IMR-90 (cell line): ENCODE data around the gene OST4. TPM values are rescaled to one million over a fixed set of nuclear protein-coding genes. Genes with fewer than 3 reads are reported as not detected.
A peak's percentile ranks its signal among the peaks of the same experiment; 100 is the strongest.

Experiments
- ATAC-seq: fragments of 200-7000 bp; cut with Tn5 transposase; 2 replicates; pipeline ENCODE4 v1.9.1; 2020; ENCODE audit warnings: low read depth, mild to moderate bottlenecking, moderate library complexity
- BruUV-seq: library from RNA; stranded (reverse); fragments of 400-500 nt; replicated peaks from 2 replicates; lab custom pipeline; 2021; lab: Mats Ljungman, UMichigan
- CTCF ChIA-PET: fragments of 300-600 bp; formaldehyde crosslinking; extraction: SDS; loops from one replicate; lab custom pipeline; 2021; ENCODE audit warnings: antibody characterized with exemption; lab: Yijun Ruan, JAX
- POLR2A ChIA-PET: fragments of 300-600 bp; sonication (Branson Sonifier 250); formaldehyde crosslinking; loops from one replicate; lab custom pipeline; 2022; ENCODE audit warnings: antibody characterized with exemption; ENCODE audit not compliant: unreplicated experiment; lab: Charles Lee
- DNase-seq: peaks from one replicate; pipeline ENCODE4 v3.0.0; 2013
- H2AFZ ChIP-seq: replicated peaks from 2 replicates; pipeline ENCODE3; 2013; ENCODE audit warnings: low read length, mild to moderate bottlenecking; ENCODE audit not compliant: poor library complexity
- H2AK5ac ChIP-seq: 2 replicates; pipeline ENCODE4 v1.6.1; 2013; ENCODE audit warnings: low read depth, low read length, inconsistent platforms
- H2AK9ac ChIP-seq: replicated peaks from 2 replicates; pipeline ENCODE3; 2013; ENCODE audit warnings: mild to moderate bottlenecking, low read depth, low read length, moderate library complexity; ENCODE audit not compliant: poor library complexity
- H2BK120ac ChIP-seq: 2 replicates; pipeline ENCODE4 v1.6.1; 2013; ENCODE audit warnings: low read depth, low read length, inconsistent platforms
- H2BK15ac ChIP-seq: 3 replicates; pipeline ENCODE4 v1.6.1; 2013; ENCODE audit warnings: low read depth, low read length, inconsistent platforms
- H2BK20ac ChIP-seq: 2 replicates; pipeline ENCODE4 v1.6.1; 2013; ENCODE audit warnings: low read depth, mild to moderate bottlenecking, inconsistent platforms, low read length, moderate library complexity
- H2BK5ac ChIP-seq: 2 replicates; pipeline ENCODE4 v1.6.1; 2013; ENCODE audit warnings: mild to moderate bottlenecking, low read depth, low read length, inconsistent platforms; ENCODE audit not compliant: poor library complexity, severe bottlenecking
- H3K14ac ChIP-seq: replicated peaks from 2 replicates; pipeline ENCODE4 v1.6.1; 2013; ENCODE audit warnings: low read depth, low read length, inconsistent platforms
- H3K18ac ChIP-seq: 2 replicates; pipeline ENCODE4 v1.6.1; 2013; ENCODE audit warnings: low read depth, low read length, control low read depth
- H3K23ac ChIP-seq: 2 replicates; pipeline ENCODE4 v1.6.1; 2013; ENCODE audit warnings: low read depth, low read length, inconsistent platforms
- H3K27ac ChIP-seq: 2 replicates; pipeline ENCODE4 v1.5.1; 2013; ENCODE audit warnings: mild to moderate bottlenecking, control low read depth, low read length; ENCODE audit not compliant: insufficient read depth
- H3K27me3 ChIP-seq: 2 replicates; pipeline ENCODE4 v1.6.1; 2013; ENCODE audit warnings: low read length; ENCODE audit not compliant: control insufficient read depth, insufficient read depth
- H3K36me3 ChIP-seq: 2 replicates; pipeline ENCODE4 v1.6.1; 2013; ENCODE audit warnings: low read length, mixed read lengths; ENCODE audit not compliant: control insufficient read depth, insufficient read depth
- H3K4ac ChIP-seq: 2 replicates; pipeline ENCODE4 v1.6.1; 2013; ENCODE audit warnings: low read depth, low read length, inconsistent platforms
- H3K4me1 ChIP-seq: 2 replicates; pipeline ENCODE4 v1.6.1; 2013; ENCODE audit warnings: low read length, mixed read lengths; ENCODE audit not compliant: control insufficient read depth, insufficient read depth
- H3K4me2 ChIP-seq: 2 replicates; pipeline ENCODE4 v1.6.1; 2013; ENCODE audit warnings: low read depth, mild to moderate bottlenecking, control low read depth, low read length, moderate library complexity
- H3K4me3 ChIP-seq: 2 replicates; pipeline ENCODE4 v1.5.1; 2013; ENCODE audit warnings: low read depth, mild to moderate bottlenecking, control low read depth, low read length, moderate library complexity; ENCODE audit not compliant: insufficient read depth
- H3K56ac ChIP-seq: 2 replicates; pipeline ENCODE4 v1.6.1; 2013; ENCODE audit warnings: low read length, inconsistent platforms; ENCODE audit not compliant: insufficient read depth; ENCODE audit errors: extremely low read depth
- H3K79me1 ChIP-seq, 2 experiments: 2 replicates each; pipeline ENCODE4 v1.6.1; 2013; ENCODE audit warnings: low read length in 2 of 2, inconsistent platforms in 1 of 2, low read depth in 1 of 2
- H3K9ac ChIP-seq: 2 replicates; pipeline ENCODE4 v1.6.1; 2013; ENCODE audit warnings: low read depth, low read length, control low read depth
- H3K9me1 ChIP-seq: 2 replicates; pipeline ENCODE4 v1.6.1; 2013; ENCODE audit warnings: low read length, inconsistent platforms; ENCODE audit not compliant: insufficient read depth
- H3K9me3 ChIP-seq: 2 replicates; pipeline ENCODE4 v1.6.1; 2013; ENCODE audit warnings: low read length; ENCODE audit not compliant: control insufficient read depth, insufficient read depth
- H4K20me1 ChIP-seq: 2 replicates; pipeline ENCODE4 v1.6.1; 2013; ENCODE audit warnings: low read length, inconsistent platforms; ENCODE audit not compliant: insufficient read depth
- H4K5ac ChIP-seq: 2 replicates; pipeline ENCODE4 v1.6.1; 2013; ENCODE audit warnings: mild to moderate bottlenecking, low read depth, low read length, control low read depth
- H4K8ac ChIP-seq, 2 experiments: 2 replicates each; pipeline ENCODE4 v1.6.1; 2013; ENCODE audit warnings: low read depth in 2 of 2, low read length in 2 of 2, control low read depth in 1 of 2, inconsistent platforms in 1 of 2
- H4K91ac ChIP-seq: 2 replicates; pipeline ENCODE4 v1.6.1; 2013; ENCODE audit warnings: low read depth, low read length, inconsistent platforms; ENCODE audit not compliant: insufficient read depth
- BHLHE40 ChIP-seq: fragments of 150-350 bp; IDR thresholded peaks from 2 replicates; pipeline ENCODE4 v1.6.1; 2016; ENCODE audit warnings: mild to moderate bottlenecking, low read depth, low read length
- CEBPB ChIP-seq: IDR thresholded peaks from 2 replicates; pipeline ENCODE4 v1.6.1; 2012; ENCODE audit warnings: low read depth, low read length, improper control_type of control experiment
- CHD1 ChIP-seq: IDR thresholded peaks from 2 replicates; pipeline ENCODE4 v1.6.1; 2012; ENCODE audit warnings: low read depth, low read length, improper control_type of control experiment
- CTCF ChIP-seq: conservative IDR thresholded peaks from 2 replicates; pipeline ENCODE4 v1.5.1; 2012; ENCODE audit warnings: mild to moderate bottlenecking, low read depth, low read length, improper control_type of control experiment
- ELK1 ChIP-seq: fragments of 150-350 bp; IDR thresholded peaks from 2 replicates; pipeline ENCODE4 v1.6.1; 2016; ENCODE audit warnings: low read depth, mild to moderate bottlenecking, low read length, moderate library complexity, borderline replicate concordance
- FOS ChIP-seq: fragments of 150-350 bp; IDR thresholded peaks from 2 replicates; pipeline ENCODE4 v1.6.1; 2016; ENCODE audit warnings: low read depth, low read length
- MAFK ChIP-seq: IDR thresholded peaks from 2 replicates; pipeline ENCODE4 v1.6.1; 2012; ENCODE audit warnings: low read depth, low read length, improper control_type of control experiment
- MAZ ChIP-seq: IDR thresholded peaks from 2 replicates; pipeline ENCODE4 v1.6.1; 2012; ENCODE audit warnings: low read depth, mild to moderate bottlenecking, low read length, improper control_type of control experiment, moderate library complexity, borderline replicate concordance
- MXI1 ChIP-seq: IDR thresholded peaks from 2 replicates; pipeline ENCODE4 v1.6.1; 2012; ENCODE audit warnings: low read depth, mild to moderate bottlenecking, low read length, moderate library complexity, borderline replicate concordance
- NFE2L2 ChIP-seq: fragments of 150-350 bp; IDR thresholded peaks from 2 replicates; pipeline ENCODE4 v1.6.1; 2016; ENCODE audit warnings: low read depth, mild to moderate bottlenecking, low read length
- POLR2A ChIP-seq: IDR thresholded peaks from 2 replicates; pipeline ENCODE4 v1.6.1; 2012; ENCODE audit warnings: mild to moderate bottlenecking, low read depth, low read length
- RAD21 ChIP-seq: IDR thresholded peaks from 2 replicates; pipeline ENCODE4 v1.6.1; 2012; ENCODE audit warnings: low read length, improper control_type of control experiment
- RCOR1 ChIP-seq: IDR thresholded peaks from 2 replicates; pipeline ENCODE4 v1.6.1; 2012; ENCODE audit warnings: mild to moderate bottlenecking, low read length, improper control_type of control experiment; ENCODE audit not compliant: insufficient replicate concordance
- RFX5 ChIP-seq: IDR thresholded peaks from 2 replicates; pipeline ENCODE4 v1.8.0; 2012; ENCODE audit warnings: low read depth, mild to moderate bottlenecking, low read length, moderate library complexity
- SMC3 ChIP-seq: fragments of 150-350 bp; IDR thresholded peaks from 2 replicates; pipeline ENCODE4 v1.6.1; 2016; ENCODE audit warnings: low read depth, mild to moderate bottlenecking, antibody characterized with exemption, low read length, moderate library complexity
- USF2 ChIP-seq: fragments of 150-350 bp; IDR thresholded peaks from 2 replicates; pipeline ENCODE4 v1.6.1; 2017; ENCODE audit warnings: mild to moderate bottlenecking, antibody characterized with exemption, low read length, low read depth
- WGBS, 2 experiments: methylation state at CpG; one replicate each; pipeline versions ENCODE4 v1.1.5 to v1.1.7; 2013; ENCODE audit warnings: missing lambda C conversion rate in 2 of 2; ENCODE audit not compliant: insufficient read length in 1 of 2; ENCODE audit errors: extremely low coverage in 2 of 2; 5-methylcytosine and 5-hydroxymethylcytosine counted together
- dilution Hi-C: fragments of 300-500 bp; cut with HindIII; formaldehyde crosslinking; loops from one replicate; pipeline ENCODE4 v1.14.3; 2018; ENCODE audit warnings: low sequenced_read_pairs; ENCODE audit not compliant: unreplicated experiment
- in situ Hi-C: fragments of 300-500 bp; cut with MboI; formaldehyde crosslinking; loops from 3 replicates; pipeline ENCODE4 v1.14.3; 2019; ENCODE audit warnings: low sequenced_read_pairs, inconsistent platforms, mixed read lengths
- intact Hi-C: fragments of 100-400 bp; cut with micrococcal nuclease; formaldehyde crosslinking; loops from 2 replicates; pipeline ENCODE4 v1.10.0; 2022
- polyA plus RNA-seq, 3 experiments: library from polyadenylated mRNA; depleted of rRNA; stranded (reverse); fragments of >200 nt; gene quantifications; 2 replicates each; pipeline ENCODE4 v1.2.3, GENCODE V29; 2012; ENCODE audit warnings: low replicate concordance in 1 of 3
- total RNA-seq: library from RNA; depleted of rRNA; stranded (reverse); fragments of >200 nt; gene quantifications from 2 replicates; pipeline ENCODE4 v1.2.3, GENCODE V29; 2012

OST4 gene
- total and polyA plus RNA-seq, 2 of the 4 experiments (the other 2 are of a cell fraction): 386 to 806 TPM

- peak overlapping the region; percentile 66 for H2AK9ac ChIP-seq
- no peak overlapping the region; the same call in 1 of the 2 replicates for H3K56ac ChIP-seq
- H3K27ac ChIP-seq: peak overlapping the region; percentile 68; the same call in 1 of the 2 replicates
- peak overlapping the region; percentile 68 for H3K14ac ChIP-seq
- CTCF ChIA-PET: no interaction called here
- peak overlapping the region; percentile 78 for H2BK20ac ChIP-seq
- peak overlapping the region; percentile 58 for H4K5ac ChIP-seq
- peak overlapping the region; percentile 2 for H4K91ac ChIP-seq
- H2AFZ ChIP-seq: no peak overlapping the region
- peaks cover 22% of the 10 kb centered on the region for H3K9me1 ChIP-seq
- no peak for TF ChIP-seq NFE2L2
- TF ChIP-seq CHD1: no peak
- no peak for TF ChIP-seq ELK1
- no peak for TF ChIP-seq RAD21
- TF ChIP-seq USF2: no peak
- no peak for TF ChIP-seq MAFK
- no peak for TF ChIP-seq CTCF
- no peak for TF ChIP-seq FOS
- no peak for TF ChIP-seq RCOR1
- no peak for TF ChIP-seq SMC3
- TF ChIP-seq RFX5: no peak
- TF ChIP-seq POLR2A: no peak
- no peak for TF ChIP-seq BHLHE40
- TF ChIP-seq MAZ: no peak
- TF ChIP-seq CEBPB: no peak
- no peak for TF ChIP-seq MXI1
- H3K9ac ChIP-seq: peak overlapping the region; percentile 14; the same call in 1 of the 2 replicates
- peak overlapping the region; percentile 90 for H2AK5ac ChIP-seq
- no peak overlapping the region for H3K4me3 ChIP-seq
- H4K8ac ChIP-seq: peak overlapping the region; percentile 45 to 74; a peak in 2 of 4 replicates
- H2BK15ac ChIP-seq: peak overlapping the region; percentile 6; the same call in 2 of the 3 replicates
- H3K79me1 ChIP-seq: peaks cover 17 to 36% of the 10 kb centered on the region in 2 experiments
- intact Hi-C loops (loop anchor here (5.0 kb wide), 1 partner anchor 111 kb away; no protein-coding TSS in a partner anchor), in situ Hi-C loops (no loop called here), dilution Hi-C loops (no loop called here)
- H3K4me2 ChIP-seq: no peak overlapping the region
- peaks cover 11% of the 10 kb centered on the region for H4K20me1 ChIP-seq
- WGBS, 2 experiments: no CpG with 5 or more reads among the region's 2 CpGs
- H3K4ac ChIP-seq: peak overlapping the region; percentile 80
- H3K23ac ChIP-seq: peak overlapping the region; percentile 77
- H3K4me1 ChIP-seq: peaks cover 37% of the 10 kb centered on the region
- peak overlapping the region; percentile 65 for H3K18ac ChIP-seq
- no TSS peak for BruUV-seq
- no peaks in the 10 kb centered on the region for H3K9me3 ChIP-seq
- POLR2A ChIA-PET: no interaction called here
- H3K27me3 ChIP-seq: no peaks in the 10 kb centered on the region
- no peak for ATAC-seq
- peak overlapping the region; percentile 41 for H2BK5ac ChIP-seq
- peak; percentile 22 for DNase-seq
- H2BK120ac ChIP-seq: peak overlapping the region; percentile 80
- H3K36me3 ChIP-seq: peaks cover 12% of the 10 kb centered on the region
These were observed 2.3 kb upstream of the OST4 start for GRCh38 chr2:27073782-27074181.
